ENCODE data around the gene XYLT2. TPM values are rescaled to one million over a fixed set of nuclear protein-coding genes. Genes with fewer than 3 reads are reported as not detected.

XYLT2 gene
- total and polyA plus RNA-seq, 10 of the 15 experiments (the other 5 are each of a cell fraction or from before 2014, with no cell fraction given): 0.82 to 20.6 (median 13.0) TPM

GRCh38 chr17:50318501-50319285 lies 27.2 kb upstream of the XYLT2 start:
- WGBS (ENCODE audit: insufficient coverage, insufficient replicate concordance, low lambda C conversion rate, missing lambda C conversion rate): 74% methylated on average over 10 of the region's 10 CpGs
- CTCF ChIA-PET: interaction anchor here (1.6 to 4.3 kb wide), 7 partner anchors 10 to 149 kb away, joined by 5 to 23 read pairs (median 9); no protein-coding TSS in a partner anchor

More at GRCh38 chr17:50318501-50319285, 27.2 kb upstream of the XYLT2 start:
- POLR2A ChIA-PET: interaction anchor here (0.8 to 1.2 kb wide), 3 partner anchors 9 to 27 kb away, joined by 3 to 4 read pairs (median 3); no protein-coding TSS in a partner anchor
- Histone ChIP-seq H3K9me3 (replicated peaks; ENCODE audit: control insufficient read depth, insufficient read depth, low read length) (no peaks in the 10 kb centered on the region; the same call in 2 of the 3 replicates), H3K27me3 (replicated peaks in 1 of 2; ENCODE audit: control insufficient read depth in 2 of 2, insufficient read depth in 2 of 2, low read length in 1 of 2) (no peaks in the 10 kb centered on the region), H3K4me3 (no peak overlapping the region), H3K4me2 (ENCODE audit: control insufficient read depth, insufficient read depth) (no peak overlapping the region), H3K27ac (ENCODE audit: control insufficient read depth, insufficient read depth) (no peak overlapping the region), H3K4me1 (ENCODE audit: control insufficient read depth, insufficient read depth, low read length) (peaks cover 4% of the 10 kb centered on the region; the same call in 1 of the 2 replicates), H3K79me2 (ENCODE audit: control insufficient read depth, insufficient read depth, low read length) (no peaks in the 10 kb centered on the region), H3K9ac (ENCODE audit: control insufficient read depth, insufficient read depth, low read length) (no peak overlapping the region), H2AFZ (ENCODE audit: control insufficient read depth, low read depth, low read length) (no peak overlapping the region), H3K36me3 (ENCODE audit: control insufficient read depth in 2 of 2, insufficient read depth in 2 of 2, low read length in 1 of 2) (no peaks in the 10 kb centered on the region), H4K20me1 (ENCODE audit: control insufficient read depth, insufficient read depth) (no peaks in the 10 kb centered on the region)
- RAD21 ChIA-PET (ENCODE audit: unreplicated experiment): interaction anchor here (0.6 to 3.7 kb wide), 6 partner anchors 9 to 166 kb away, joined by 3 to 17 read pairs (median 4); partner anchors contain the start of gene XYLT2
- no peak for ATAC-seq
- SMC1A ChIA-PET (ENCODE audit: uncharacterized antibody, unreplicated experiment): interaction anchor here (0.9 to 1.6 kb wide), 6 partner anchors 9 to 225 kb away, joined by 3 to 9 read pairs (median 4); no protein-coding TSS in a partner anchor
- no TSS peak for BruUV-seq (replicated peaks)
- intact Hi-C loops (cut with micrococcal nuclease; ENCODE audit: unreplicated experiment): no loop called here
- no peak for DNase-seq (ENCODE audit: low read depth, low spot score)
- in situ Hi-C loops (cut with MboI): no loop called here
- FAIRE-seq: no peak
- no peak for TF ChIP-seq GATAD2B (conservative IDR thresholded peaks at IDR 0.05; ENCODE audit: low read depth)
- TF ChIP-seq REST (IDR thresholded peaks at IDR 0.05; ENCODE audit: low read depth, low read length): no peak
- no peak for TF ChIP-seq MTA2 (IDR thresholded peaks at IDR 0.05; ENCODE audit: low read depth)

Data from GM12878 (cell line).